Fibroblast of pulmonary artery (primary cell): ENCODE measurements around the gene ANKRD34C.
A peak's percentile ranks its signal among the peaks of the same experiment; 100 is the strongest.

Experiments
- DNase-seq: peaks from one replicate; pipeline ENCODE4 v3.0.0-alpha.2; 2010; ENCODE audit warnings: low read depth
- H3K4me3 ChIP-seq: replicated peaks from 2 replicates; pipeline ENCODE4 v1.5.1; 2011; ENCODE audit warnings: low read depth, mild to moderate bottlenecking, control low read depth, low read length, moderate library complexity
- TF ChIP-seq, protein P1 (sequence below): IDR thresholded peaks from 2 replicates; pipeline ENCODE4 v1.5.1; 2011; ENCODE audit warnings: mild to moderate bottlenecking, control low read depth, low read length, inconsistent platforms; ENCODE audit errors: missing control alignments

Gene ANKRD34C

DNA sequence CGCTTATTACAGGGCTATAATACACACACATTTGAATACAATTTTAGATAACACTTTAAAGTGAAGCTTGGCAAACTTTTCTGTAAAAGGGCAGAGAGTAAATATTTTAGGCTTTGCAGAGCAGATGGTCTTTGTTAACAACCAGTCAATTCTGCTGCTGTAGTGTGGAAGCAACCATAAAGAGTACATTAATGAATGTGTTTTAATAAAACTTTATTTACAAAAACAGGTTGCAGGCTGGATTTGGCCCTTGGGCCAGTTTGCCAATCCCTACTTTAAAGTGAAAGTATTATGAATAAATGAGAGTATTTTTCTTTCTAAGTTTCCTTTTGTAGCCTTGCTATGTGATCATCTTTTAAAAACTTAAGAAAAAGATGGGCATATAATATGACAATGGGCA lies 20.7 kb upstream of the ANKRD34C start:
- TF ChIP-seq, protein P1, sequence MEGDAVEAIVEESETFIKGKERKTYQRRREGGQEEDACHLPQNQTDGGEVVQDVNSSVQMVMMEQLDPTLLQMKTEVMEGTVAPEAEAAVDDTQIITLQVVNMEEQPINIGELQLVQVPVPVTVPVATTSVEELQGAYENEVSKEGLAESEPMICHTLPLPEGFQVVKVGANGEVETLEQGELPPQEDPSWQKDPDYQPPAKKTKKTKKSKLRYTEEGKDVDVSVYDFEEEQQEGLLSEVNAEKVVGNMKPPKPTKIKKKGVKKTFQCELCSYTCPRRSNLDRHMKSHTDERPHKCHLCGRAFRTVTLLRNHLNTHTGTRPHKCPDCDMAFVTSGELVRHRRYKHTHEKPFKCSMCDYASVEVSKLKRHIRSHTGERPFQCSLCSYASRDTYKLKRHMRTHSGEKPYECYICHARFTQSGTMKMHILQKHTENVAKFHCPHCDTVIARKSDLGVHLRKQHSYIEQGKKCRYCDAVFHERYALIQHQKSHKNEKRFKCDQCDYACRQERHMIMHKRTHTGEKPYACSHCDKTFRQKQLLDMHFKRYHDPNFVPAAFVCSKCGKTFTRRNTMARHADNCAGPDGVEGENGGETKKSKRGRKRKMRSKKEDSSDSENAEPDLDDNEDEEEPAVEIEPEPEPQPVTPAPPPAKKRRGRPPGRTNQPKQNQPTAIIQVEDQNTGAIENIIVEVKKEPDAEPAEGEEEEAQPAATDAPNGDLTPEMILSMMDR, result no peak
- no peak for DNase-seq
- H3K4me3 ChIP-seq, result no peak overlapping the region

DNA sequence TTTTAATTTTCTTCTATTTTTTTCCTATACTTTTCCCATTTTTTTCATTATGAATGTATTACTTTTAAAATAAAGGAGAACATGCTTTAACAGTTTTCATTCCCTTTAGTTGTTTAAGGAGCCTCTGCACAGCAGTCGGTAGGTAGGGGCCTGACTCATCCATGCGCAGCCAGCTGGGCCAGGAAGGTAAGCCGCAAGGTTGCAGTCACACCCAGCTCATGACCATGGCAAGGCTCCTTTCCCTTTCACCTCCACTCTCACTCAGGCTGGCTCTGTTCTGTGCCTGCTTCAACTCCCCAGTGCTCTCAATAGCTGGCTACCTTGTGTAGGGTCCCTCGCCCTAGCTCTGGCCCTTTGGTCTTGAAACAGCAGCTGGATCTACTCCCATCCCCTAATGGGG lies 17.4 kb upstream of the ANKRD34C start:
- no peak overlapping the region for H3K4me3 ChIP-seq
- DNase-seq, result no peak
- TF ChIP-seq, protein P1, result no peak

DNA sequence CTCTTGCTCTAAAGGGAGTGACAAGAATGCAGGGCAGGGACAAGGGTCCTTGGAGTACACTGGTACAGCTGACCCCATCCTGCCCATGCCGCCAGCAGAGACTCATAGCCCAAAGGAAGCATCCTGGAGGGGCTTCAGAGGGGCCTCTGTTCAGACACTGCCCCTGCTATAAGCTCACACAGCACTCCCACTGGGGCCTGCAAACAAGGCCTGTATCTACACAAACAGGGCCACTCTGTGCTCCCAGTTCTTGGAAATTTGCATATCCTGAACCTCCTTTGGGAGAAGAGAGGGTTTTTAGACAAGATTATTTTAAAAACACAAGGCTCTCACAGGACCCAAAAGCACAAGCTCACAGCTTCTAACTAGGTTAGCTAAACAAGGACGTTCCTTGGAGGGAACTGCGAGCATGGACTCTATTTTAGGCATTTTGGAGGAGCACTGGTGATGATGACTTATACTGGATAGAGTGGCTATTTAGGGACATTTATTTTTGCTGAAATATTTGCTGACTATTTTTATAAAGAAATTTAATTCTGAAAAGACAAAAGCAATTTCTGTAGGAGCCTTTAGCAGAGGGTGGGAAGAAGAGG lies 16.4 kb upstream of the ANKRD34C start:
- no peak overlapping the region for H3K4me3 ChIP-seq
- no peak for DNase-seq
- TF ChIP-seq, protein P1, result no peak

DNA sequence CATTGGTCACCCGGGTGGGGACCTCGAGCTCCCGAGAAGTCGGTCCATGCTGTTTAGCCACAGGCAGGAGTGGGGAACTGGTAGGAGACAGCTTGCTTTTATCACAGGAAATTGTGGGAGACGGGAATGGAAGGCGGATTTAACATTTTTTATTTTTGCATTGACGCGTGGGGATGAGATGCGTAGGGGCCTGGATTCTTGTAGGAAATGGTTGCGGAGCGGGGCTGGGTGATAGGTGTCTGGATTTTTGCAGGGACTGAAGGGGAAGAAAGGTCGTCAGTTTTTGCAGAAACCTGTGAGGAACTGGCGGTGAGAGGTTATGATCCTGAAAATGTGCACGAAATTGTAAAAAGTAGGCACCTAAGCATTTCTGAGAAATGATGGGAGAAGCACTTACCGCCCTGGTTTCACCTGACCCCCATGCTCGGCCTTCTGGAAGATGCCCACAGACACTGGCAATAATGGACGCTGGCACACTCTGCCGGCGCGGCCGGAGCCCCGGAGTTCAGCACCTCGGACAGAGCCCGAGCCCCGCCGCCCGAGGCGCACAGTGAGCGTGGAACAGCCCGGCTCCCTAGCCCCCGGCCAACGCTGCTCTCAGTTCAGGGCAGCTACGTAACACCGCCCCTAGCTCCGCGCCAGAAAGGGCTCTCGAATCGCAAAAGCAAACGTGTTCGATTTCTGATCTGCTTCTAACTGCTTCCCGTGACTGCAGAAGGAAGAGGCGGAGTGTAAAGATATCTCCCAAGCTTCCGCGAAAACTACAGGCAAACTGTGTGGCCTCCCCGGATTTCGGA lies 928 bp downstream of the ANKRD34C start:
- DNase-seq, result peak; percentile 47
- TF ChIP-seq, protein P1, result no peak
- no peak overlapping the region for H3K4me3 ChIP-seq

DNA sequence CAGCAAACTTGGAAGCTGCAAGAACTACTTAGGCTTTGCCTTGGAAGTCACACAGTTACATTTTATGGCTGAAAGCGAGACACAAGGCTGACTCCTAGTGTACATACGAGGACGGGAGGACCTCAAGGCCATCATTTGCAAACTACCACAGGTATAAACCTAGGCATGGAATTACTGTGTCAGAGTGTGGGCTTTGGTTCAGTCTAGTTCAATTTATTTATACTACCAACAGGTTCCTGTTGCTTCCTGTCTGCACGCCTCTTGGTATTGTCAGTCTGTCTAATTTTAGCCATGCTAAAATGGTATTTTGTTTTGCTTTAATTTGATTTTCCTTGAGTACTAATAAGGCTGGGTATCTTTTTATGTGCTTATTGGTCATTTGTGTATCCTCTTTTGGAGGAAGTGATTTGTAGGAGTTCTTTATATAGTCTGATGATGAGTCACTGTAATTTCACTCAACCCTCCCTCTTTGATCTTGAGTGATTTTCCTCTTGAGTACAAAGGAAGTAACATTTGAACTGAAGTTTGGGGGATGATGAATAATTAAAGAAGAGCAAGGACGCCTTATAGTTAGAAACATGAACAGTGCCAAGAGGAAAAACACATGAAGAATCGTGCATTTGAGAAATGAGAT lies 8.2 kb downstream of the ANKRD34C start:
- H3K4me3 ChIP-seq, result no peak overlapping the region
- TF ChIP-seq, protein P1, result no peak
- DNase-seq, result no peak

DNA sequence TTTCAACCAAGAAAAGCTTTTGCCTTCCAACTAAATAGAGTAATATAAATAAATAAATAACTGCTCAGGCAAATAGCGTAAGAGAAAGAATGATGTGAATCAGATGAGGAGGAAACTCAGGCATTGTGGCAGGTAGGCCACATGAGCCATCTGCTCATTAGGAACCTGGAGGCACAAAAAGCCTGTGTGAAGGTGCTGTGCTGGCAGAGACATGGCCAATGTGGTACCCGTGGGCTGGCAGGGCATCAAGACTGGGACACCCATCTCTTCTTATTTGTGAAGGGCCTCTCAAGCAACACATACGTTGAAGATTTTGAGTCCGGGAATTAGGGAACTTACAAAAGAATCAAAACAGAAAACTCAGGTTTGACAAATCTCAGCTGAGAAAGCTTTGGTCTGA lies 9.5 kb downstream of the ANKRD34C start:
- no peak overlapping the region for H3K4me3 ChIP-seq
- TF ChIP-seq, protein P1, result no peak
- DNase-seq, result no peak
